Right renal cortex interstitium (tissue), 3 donors: Measurements from ENCODE around the gene KRTAP5-3. TPM values are rescaled to one million over a fixed set of nuclear protein-coding genes. Genes with fewer than 3 reads are reported as not detected.
"Not testable (repeated sequence)": the region's sequence is repeated elsewhere in the genome, so short reads cannot be mapped to it uniquely, and the experiment has no call there.

Experiments
- DNase-seq, 3 donors: peaks; one replicate each; pipeline ENCODE4 v3.0.0-alpha.2; 2013; ENCODE audit warnings: low read depth in 3 of 3, low spot score in 2 of 3
- polyA plus RNA-seq, 3 donors: library from polyadenylated mRNA; unstranded; fragments of 120-200 nt; gene quantifications; one replicate each; pipeline ENCODE4 v1.2.1, GENCODE V29; 2013; ENCODE audit not compliant: insufficient read length in 3 of 3

KRTAP5-3 gene
- polyA plus RNA-seq, 3 donors, result not detected

- not testable (repeated sequence) for DNase-seq
Measured at GRCh38 chr11:1589191-1589963, 18.9 kb downstream of the KRTAP5-3 start.

- DNase-seq, result no peak
Measured at GRCh38 chr11:1586699-1587098, 21.6 kb downstream of the KRTAP5-3 start.

GRCh38 chr11:1584661-1585370 lies 23.4 kb downstream of the KRTAP5-3 start, which contains the start of gene KRTAP5-1:
Gene KRTAP5-1 (minus strand): TSS chr11:1585283. CDS start chr11:1585249, 34 bp downstream.
- DNase-seq, result not testable (repeated sequence)

- DNase-seq, result not testable (repeated sequence)
Measured at GRCh38 chr11:1582909-1583308, 25.4 kb downstream of the KRTAP5-3 start.

- no peak for DNase-seq
Measured at GRCh38 chr11:1581976-1582375, 26.3 kb downstream of the KRTAP5-3 start.

GRCh38 chr11:1576825-1577224 lies 31.4 kb downstream of the KRTAP5-3 start:
- DNase-seq, result no peak

GRCh38 chr11:1575756-1576155 lies 32.5 kb downstream of the KRTAP5-3 start:
- DNase-seq, result not testable (repeated sequence)

- DNase-seq, result no peak
Measured at GRCh38 chr11:1574933-1575242, 33.4 kb downstream of the KRTAP5-3 start.

GRCh38 chr11:1574238-1574932 lies 33.9 kb downstream of the KRTAP5-3 start:
- no peak for DNase-seq

- DNase-seq, result no peak
Measured at GRCh38 chr11:1573903-1574237, 34.4 kb downstream of the KRTAP5-3 start.

- no peak for DNase-seq
Measured at GRCh38 chr11:1573077-1573902, 35.0 kb downstream of the KRTAP5-3 start.

GRCh38 chr11:1572197-1573076 lies 35.8 kb downstream of the KRTAP5-3 start, which contains the start of gene DUSP8:
Gene DUSP8 (minus strand): TSS chr11:1572271. CDS start chr11:1565826, 6,445 bp downstream.
- no peak for DNase-seq

GRCh38 chr11:1571760-1572196 lies 36.5 kb downstream of the KRTAP5-3 start:
- DNase-seq, result no peak

GRCh38 chr11:1570896-1571759 lies 37.1 kb downstream of the KRTAP5-3 start:
- DNase-seq, result no peak

GRCh38 chr11:1570531-1570895 lies 37.8 kb downstream of the KRTAP5-3 start:
- DNase-seq, result no peak

- DNase-seq, result no peak
Measured at GRCh38 chr11:1570001-1570453, 38.2 kb downstream of the KRTAP5-3 start.

- no peak for DNase-seq
Measured at GRCh38 chr11:1569251-1569780, 38.9 kb downstream of the KRTAP5-3 start.

GRCh38 chr11:1568441-1568911 lies 39.8 kb downstream of the KRTAP5-3 start:
- no peak for DNase-seq
